Mesenchymal stem cell (in vitro differentiated cells and primary cell): Measurements from ENCODE around the gene FAM111A.

Experiments used
- DNase-seq: peaks from one replicate; pipeline ENCODE4 v3.0.0-alpha.2; 2013
- H2AFZ ChIP-seq: one replicate; pipeline ENCODE4 v1.6.1; 2013; ENCODE audit warnings: low read depth, mild to moderate bottlenecking, control low read depth, inconsistent platforms, low read length, moderate library complexity
- H2AK5ac ChIP-seq: 2 replicates; pipeline ENCODE4 v1.6.1; 2013; ENCODE audit warnings: low read length, moderate library complexity, mild to moderate bottlenecking, inconsistent platforms; ENCODE audit not compliant: severe bottlenecking
- H2BK120ac ChIP-seq: one replicate; pipeline ENCODE4 v1.6.1; 2013; ENCODE audit warnings: low read depth, mild to moderate bottlenecking, inconsistent platforms, low read length, moderate library complexity
- H2BK12ac ChIP-seq, 2 experiments: one replicate each; pipeline ENCODE4 v1.6.1; 2013; ENCODE audit warnings: inconsistent platforms in 2 of 2, low read length in 2 of 2, mild to moderate bottlenecking in 2 of 2, moderate library complexity in 2 of 2, control low read depth in 1 of 2
- H2BK15ac ChIP-seq: one replicate; pipeline ENCODE4 v1.6.1; 2013; ENCODE audit warnings: mild to moderate bottlenecking, low read depth, inconsistent platforms; ENCODE audit not compliant: poor library complexity, severe bottlenecking
- H2BK5ac ChIP-seq: 2 replicates; pipeline ENCODE4 v1.6.1; 2013; ENCODE audit warnings: low read depth, mild to moderate bottlenecking, low read length, control low read depth, inconsistent platforms; ENCODE audit not compliant: poor library complexity, severe bottlenecking
- H3K14ac ChIP-seq, 2 experiments: one replicate each; pipeline ENCODE4 v1.6.1; 2013; ENCODE audit warnings: inconsistent platforms in 2 of 2, low read length in 2 of 2, control low read depth in 1 of 2, mild to moderate bottlenecking in 1 of 2, moderate library complexity in 1 of 2
- H3K18ac ChIP-seq, 2 experiments: one replicate each; pipeline ENCODE4 v1.6.1; 2013; ENCODE audit warnings: inconsistent platforms in 2 of 2, low read length in 2 of 2, control low read depth in 1 of 2, low read depth in 1 of 2, mild to moderate bottlenecking in 1 of 2
- H3K23ac ChIP-seq, 2 experiments: one replicate each; pipeline ENCODE4 v1.6.1; 2013; ENCODE audit warnings: inconsistent platforms in 2 of 2, low read length in 2 of 2, mild to moderate bottlenecking in 2 of 2, moderate library complexity in 2 of 2, control low read depth in 1 of 2
- H3K27ac ChIP-seq: 2 replicates; pipeline ENCODE4 v1.5.1; 2013; ENCODE audit warnings: mild to moderate bottlenecking, moderate library complexity, low read length, control low read depth, inconsistent platforms; ENCODE audit not compliant: poor library complexity, severe bottlenecking
- H3K27me3 ChIP-seq, 2 experiments: 2 replicates each; pipeline versions ENCODE4 v1.6.1 to v1.7.0; 2013; ENCODE audit warnings: low read length in 2 of 2, mild to moderate bottlenecking in 2 of 2, moderate library complexity in 2 of 2, control low read depth in 1 of 2, inconsistent platforms in 1 of 2; ENCODE audit not compliant: control insufficient read depth in 1 of 2, insufficient read depth in 1 of 2
- H3K36me3 ChIP-seq, 2 experiments: 2 replicates each; pipeline versions ENCODE4 v1.6.1 to v1.7.0; 2013; ENCODE audit warnings: low read length in 2 of 2, control low read depth in 1 of 2, inconsistent platforms in 1 of 2, low read depth in 1 of 2, mild to moderate bottlenecking in 1 of 2; ENCODE audit not compliant: insufficient read depth in 2 of 2, control insufficient read depth in 1 of 2
- H3K4ac ChIP-seq, 2 experiments: one replicate each; pipeline ENCODE4 v1.6.1; 2013; ENCODE audit warnings: inconsistent platforms in 2 of 2, low read length in 2 of 2, mild to moderate bottlenecking in 2 of 2, moderate library complexity in 2 of 2, control low read depth in 1 of 2, low read depth in 1 of 2
- H3K4me1 ChIP-seq: 2 replicates; pipeline ENCODE4 v1.6.1; 2013; ENCODE audit warnings: low read depth, low read length, control low read depth; ENCODE audit not compliant: control insufficient read depth, insufficient read depth
- H3K4me2 ChIP-seq: 2 replicates; pipeline ENCODE4 v1.6.1; 2013; ENCODE audit warnings: low read length, mild to moderate bottlenecking, inconsistent platforms; ENCODE audit not compliant: poor library complexity, severe bottlenecking
- H3K4me3 ChIP-seq, 2 experiments: 2 replicates each; pipeline versions ENCODE4 v1.5.1 to v1.7.0; 2013; ENCODE audit warnings: low read length in 2 of 2, mild to moderate bottlenecking in 2 of 2, control low read depth in 1 of 2, low read depth in 1 of 2; ENCODE audit not compliant: insufficient read depth in 1 of 2
- H3K79me1 ChIP-seq: replicated peaks from 2 replicates; pipeline ENCODE4 v1.6.1; 2013; ENCODE audit warnings: mild to moderate bottlenecking, control low read depth, low read length, inconsistent platforms; ENCODE audit not compliant: poor library complexity, severe bottlenecking
- H3K9ac ChIP-seq: 2 replicates; pipeline ENCODE4 v1.7.0; 2013; ENCODE audit warnings: mild to moderate bottlenecking, low read length, moderate library complexity
- H3K9me3 ChIP-seq: 2 replicates; pipeline ENCODE4 v1.7.0; 2013; ENCODE audit warnings: mild to moderate bottlenecking, low read length; ENCODE audit not compliant: control insufficient read depth
- H4K8ac ChIP-seq: one replicate; pipeline ENCODE4 v1.6.1; 2013; ENCODE audit warnings: inconsistent platforms, mild to moderate bottlenecking, low read length, moderate library complexity
- H4K91ac ChIP-seq: one replicate; pipeline ENCODE4 v1.6.1; 2013; ENCODE audit warnings: mild to moderate bottlenecking, low read length, inconsistent platforms
- WGBS: methylation state at CpG from one replicate; pipeline ENCODE4 v1.1.7; 2013; ENCODE audit warnings: mixed read lengths; 5-methylcytosine and 5-hydroxymethylcytosine counted together

The FAM111A gene

DNA sequence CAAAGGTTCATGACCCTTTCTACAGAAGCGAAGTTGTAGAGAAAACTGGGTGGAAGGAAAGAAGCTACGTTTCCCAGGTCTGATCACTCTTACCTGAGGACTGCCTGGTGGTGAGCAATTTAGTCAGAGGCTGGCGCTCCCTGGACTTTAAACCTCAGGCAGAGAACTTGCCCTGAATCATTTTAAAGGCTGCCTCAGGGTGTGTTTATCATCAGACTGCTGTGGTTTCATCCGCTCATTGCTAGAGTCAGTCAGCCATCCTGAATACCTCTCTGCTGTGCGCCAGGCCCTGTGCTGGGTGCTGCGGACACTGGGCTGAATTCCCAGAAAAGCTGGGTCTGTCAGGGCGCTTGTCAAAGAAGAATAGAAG is 32.0 kb downstream of the FAM111A start:
- Histone ChIP-seq H3K9ac (no peak overlapping the region), H3K36me3 (no peaks in the 10 kb centered on the region), H3K23ac (no peak overlapping the region), H3K27ac (no peak overlapping the region), H3K9me3 (no peaks in the 10 kb centered on the region), H2BK15ac (no peak overlapping the region), H2AFZ (no peak overlapping the region), H4K91ac (no peak overlapping the region), H3K4me3 (no peak overlapping the region), H3K4ac (no peak overlapping the region), H3K18ac (no peak overlapping the region), H3K4me1 (peaks cover 21% of the 10 kb centered on the region), H3K27me3 (peaks cover 10 to 54% of the 10 kb centered on the region in 2 experiments), H2BK5ac (no peak overlapping the region), H3K14ac (no peak overlapping the region), H3K79me1 (no peaks in the 10 kb centered on the region), H3K4me2 (no peak overlapping the region), H2AK5ac (no peak overlapping the region), H4K8ac (no peak overlapping the region), H2BK120ac (no peak overlapping the region), H2BK12ac (no peak overlapping the region)
- DNase-seq: peak; percentile 30
- 88% methylated on average over 7 of the region's 7 CpGs for WGBS

DNA sequence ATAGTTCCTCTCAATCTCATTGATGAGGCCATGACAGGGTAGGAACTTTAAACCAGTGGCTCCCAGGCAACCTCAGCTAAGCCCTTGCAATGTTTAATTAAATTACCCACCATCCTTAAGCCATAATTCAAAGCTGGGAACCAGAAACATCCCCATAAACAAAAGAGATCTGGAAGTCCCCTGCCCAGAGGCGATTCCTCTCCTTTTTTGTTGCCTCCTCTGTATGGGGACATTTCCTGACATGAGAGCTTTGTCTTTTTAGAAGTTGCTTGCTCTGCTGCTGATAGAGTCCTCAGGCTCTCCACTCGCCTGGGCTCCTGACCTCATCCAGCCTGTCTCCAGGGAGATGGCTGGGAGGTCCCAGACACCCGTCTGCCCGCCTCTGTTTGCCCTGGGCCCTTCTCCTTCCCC is 32.4 kb downstream of the FAM111A start:
- WGBS: 60% methylated on average over 4 of the region's 4 CpGs

GRCh38 chr11:59176330-59176729 is 33.7 kb downstream of the FAM111A start:
- Histone ChIP-seq H3K4me2 (no peak overlapping the region), H3K27ac (no peak overlapping the region), H2BK15ac (no peak overlapping the region), H3K9me3 (no peaks in the 10 kb centered on the region), H4K91ac (no peak overlapping the region), H3K4me1 (peaks cover 21% of the 10 kb centered on the region), H4K8ac (no peak overlapping the region), H3K27me3 (peaks cover 10 to 60% of the 10 kb centered on the region in 2 experiments), H3K9ac (no peak overlapping the region), H2AK5ac (no peak overlapping the region), H3K79me1 (no peaks in the 10 kb centered on the region), H2AFZ (no peak overlapping the region), H2BK120ac (no peak overlapping the region), H3K4me3 (no peak overlapping the region), H3K14ac (no peak overlapping the region), H2BK12ac (no peak overlapping the region), H3K36me3 (no peaks in the 10 kb centered on the region), H3K4ac (no peak overlapping the region), H3K23ac (no peak overlapping the region), H3K18ac (no peak overlapping the region), H2BK5ac (no peak overlapping the region)
- DNase-seq: no peak
- 89% methylated on average over 6 of the region's 7 CpGs for WGBS

More for the DNA sequence above, 32.4 kb downstream of the FAM111A start:
- Histone ChIP-seq H3K4ac (no peak overlapping the region), H2BK12ac (no peak overlapping the region), H3K36me3 (no peaks in the 10 kb centered on the region), H4K91ac (no peak overlapping the region), H3K27me3 (peaks cover 10 to 54% of the 10 kb centered on the region in 2 experiments), H3K4me2 (no peak overlapping the region), H2BK5ac (no peak overlapping the region), H3K79me1 (no peaks in the 10 kb centered on the region), H3K18ac (no peak overlapping the region), H2AK5ac (no peak overlapping the region), H3K9ac (no peak overlapping the region), H3K4me3 (no peak overlapping the region), H2AFZ (no peak overlapping the region), H3K14ac (no peak overlapping the region), H2BK15ac (no peak overlapping the region), H3K9me3 (no peaks in the 10 kb centered on the region), H3K27ac (no peak overlapping the region), H4K8ac (no peak overlapping the region), H3K23ac (no peak overlapping the region), H3K4me1 (peaks cover 21% of the 10 kb centered on the region), H2BK120ac (no peak overlapping the region)
- DNase-seq: no peak

DNA sequence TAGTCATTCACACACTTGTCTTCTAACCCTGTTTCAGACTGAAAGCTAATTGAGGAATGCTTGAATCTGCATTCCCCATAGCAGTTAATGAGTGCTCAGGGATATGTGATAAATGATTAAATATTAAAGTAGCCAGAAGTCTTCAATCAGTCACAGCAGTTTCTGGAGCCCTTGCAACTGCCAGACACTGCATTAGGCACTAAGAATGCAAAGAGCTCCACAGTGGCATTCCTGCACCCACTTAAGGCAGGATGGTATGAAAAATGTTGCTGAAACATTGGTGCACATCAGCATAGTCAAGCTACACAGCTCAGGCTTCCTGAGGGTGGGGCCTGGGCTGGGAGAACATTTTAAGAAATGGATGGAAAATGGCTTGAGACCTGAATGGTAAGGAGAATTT is 35.7 kb downstream of the FAM111A start:
- no peak overlapping the region for H3K4me3 ChIP-seq
- no peak overlapping the region for H3K14ac ChIP-seq
- H3K18ac ChIP-seq: no peak overlapping the region
- no peak overlapping the region for H2BK5ac ChIP-seq
- no peak overlapping the region for H3K4me2 ChIP-seq
- H3K36me3 ChIP-seq: no peaks in the 10 kb centered on the region
- no peak overlapping the region for H3K9ac ChIP-seq
- H3K79me1 ChIP-seq: no peaks in the 10 kb centered on the region
- no peak overlapping the region for H2BK12ac ChIP-seq
- no peak overlapping the region for H4K8ac ChIP-seq
- no peak overlapping the region for H3K23ac ChIP-seq
- no peak overlapping the region for H2BK120ac ChIP-seq
- no peak overlapping the region for H4K91ac ChIP-seq
- H3K27ac ChIP-seq: no peak overlapping the region
- no peak overlapping the region for H3K4ac ChIP-seq
- peaks cover under 1 to 51% of the 10 kb centered on the region in 2 experiments for H3K27me3 ChIP-seq
- no peak overlapping the region for H2AFZ ChIP-seq
- no peak overlapping the region for H2BK15ac ChIP-seq
- no peak overlapping the region for H2AK5ac ChIP-seq
- no peak for DNase-seq
- no peaks in the 10 kb centered on the region for H3K9me3 ChIP-seq
- H3K4me1 ChIP-seq: peaks cover 6% of the 10 kb centered on the region
